ENCODE data around the gene B4GALT4.

The B4GALT4 gene

GRCh38 chr3:119195151-119195476 lies 45.6 kb downstream of the B4GALT4 start:
- TF ChIP-seq PPARA (CRISPR knock-in tag; IDR thresholded peaks at IDR 0.05; ENCODE audit: borderline replicate concordance) (no peak), ESRRG (CRISPR knock-in tag; IDR thresholded peaks at IDR 0.05) (no peak), TOX (CRISPR knock-in tag; IDR thresholded peaks at IDR 0.05; ENCODE audit: borderline replicate concordance) (no peak), POU6F1 (CRISPR knock-in tag; IDR thresholded peaks at IDR 0.05; ENCODE audit: borderline replicate concordance, low read depth) (no peak), GLIS3 (CRISPR knock-in tag; IDR thresholded peaks at IDR 0.05) (no peak), ZC3H10 (CRISPR knock-in tag; IDR thresholded peaks at IDR 0.05) (no peak), OSR1 (CRISPR knock-in tag; IDR thresholded peaks at IDR 0.05) (no peak), SNAI2 (CRISPR knock-in tag; IDR thresholded peaks at IDR 0.05) (no peak), ZNF70 (CRISPR knock-in tag; IDR thresholded peaks at IDR 0.05) (no peak), RARB (CRISPR knock-in tag; IDR thresholded peaks at IDR 0.05) (no peak), ISL1 (CRISPR knock-in tag; IDR thresholded peaks at IDR 0.05) (no peak), PATZ1 (CRISPR knock-in tag; IDR thresholded peaks at IDR 0.05; ENCODE audit: borderline replicate concordance) (no peak), CSRNP3 (CRISPR knock-in tag; IDR thresholded peaks at IDR 0.05) (no peak), CREB5 (CRISPR knock-in tag; IDR thresholded peaks at IDR 0.05; ENCODE audit: low read depth) (no peak)
- no peak for ATAC-seq

GRCh38 chr3:119194237-119195150 lies 46.2 kb downstream of the B4GALT4 start:
- ATAC-seq: no peak
- TF ChIP-seq RARB (CRISPR knock-in tag; IDR thresholded peaks at IDR 0.05): no peak
- TF ChIP-seq GLIS3 (CRISPR knock-in tag; IDR thresholded peaks at IDR 0.05): no peak
- TF ChIP-seq ZNF8 (CRISPR knock-in tag; IDR thresholded peaks at IDR 0.05): no peak
- no peak for TF ChIP-seq OSR1 (CRISPR knock-in tag; IDR thresholded peaks at IDR 0.05)
- TF ChIP-seq PATZ1 (CRISPR knock-in tag; IDR thresholded peaks at IDR 0.05; ENCODE audit: borderline replicate concordance): no peak
- no peak for TF ChIP-seq CREB5 (CRISPR knock-in tag; IDR thresholded peaks at IDR 0.05; ENCODE audit: low read depth)
- no peak for TF ChIP-seq POU6F1 (CRISPR knock-in tag; IDR thresholded peaks at IDR 0.05; ENCODE audit: borderline replicate concordance, low read depth)
- no peak for TF ChIP-seq BACH2 (CRISPR knock-in tag; IDR thresholded peaks at IDR 0.05; ENCODE audit: borderline replicate concordance)
- no peak for TF ChIP-seq TOX (CRISPR knock-in tag; IDR thresholded peaks at IDR 0.05; ENCODE audit: borderline replicate concordance)

GRCh38 chr3:119191800-119192199 lies 48.9 kb downstream of the B4GALT4 start:
- ATAC-seq: no peak
- TF ChIP-seq TOX (CRISPR knock-in tag; IDR thresholded peaks at IDR 0.05; ENCODE audit: borderline replicate concordance) (no peak), SNAI2 (CRISPR knock-in tag; IDR thresholded peaks at IDR 0.05) (no peak), ZNF70 (CRISPR knock-in tag; IDR thresholded peaks at IDR 0.05) (no peak), ARNTL (CRISPR knock-in tag; IDR thresholded peaks at IDR 0.05; ENCODE audit: borderline replicate concordance, low read depth) (no peak), ESRRG (CRISPR knock-in tag; IDR thresholded peaks at IDR 0.05) (no peak), RARB (CRISPR knock-in tag; IDR thresholded peaks at IDR 0.05) (no peak), ZFP3 (CRISPR knock-in tag; IDR thresholded peaks at IDR 0.05) (no peak), ISL1 (CRISPR knock-in tag; IDR thresholded peaks at IDR 0.05) (no peak)
